COR-L47 (cell line): Measurements from ENCODE around the gene MIOS.
"Not testable (repeated sequence)": the region's sequence is repeated elsewhere in the genome, so short reads cannot be mapped to it uniquely, and the experiment has no call there.

Experiments
- DNase-seq: peaks from one replicate; lab custom pipeline; 2025; lab: John Stamatoyannopoulos, UW

MIOS gene

DNA sequence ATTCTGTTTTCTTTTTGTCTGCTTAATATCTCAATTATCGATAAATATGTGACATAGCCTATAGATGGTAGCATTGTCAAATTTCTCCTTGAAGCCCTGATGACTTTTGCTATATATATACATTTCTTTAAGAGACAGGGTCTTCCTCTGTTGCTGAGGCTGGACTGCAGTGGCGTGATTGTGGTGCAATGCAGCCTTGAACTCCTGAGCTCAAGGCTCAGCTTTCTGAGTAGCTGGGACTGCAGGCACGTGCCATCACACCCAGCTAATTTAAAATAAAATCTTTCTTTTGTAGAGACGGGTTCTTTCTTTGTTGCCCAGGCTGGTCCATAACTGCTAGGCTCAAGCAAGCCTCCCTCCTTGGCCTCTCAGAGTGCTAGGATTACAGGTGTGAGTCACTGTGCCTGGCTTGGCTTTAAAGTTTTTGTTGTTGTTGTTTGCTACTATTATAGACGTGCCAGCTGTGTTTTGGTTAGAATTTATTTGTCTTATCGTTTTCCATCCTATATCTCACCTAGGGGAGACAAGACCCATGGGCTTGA, 80.9 kb downstream of the MIOS start:
- no peak for DNase-seq

DNA sequence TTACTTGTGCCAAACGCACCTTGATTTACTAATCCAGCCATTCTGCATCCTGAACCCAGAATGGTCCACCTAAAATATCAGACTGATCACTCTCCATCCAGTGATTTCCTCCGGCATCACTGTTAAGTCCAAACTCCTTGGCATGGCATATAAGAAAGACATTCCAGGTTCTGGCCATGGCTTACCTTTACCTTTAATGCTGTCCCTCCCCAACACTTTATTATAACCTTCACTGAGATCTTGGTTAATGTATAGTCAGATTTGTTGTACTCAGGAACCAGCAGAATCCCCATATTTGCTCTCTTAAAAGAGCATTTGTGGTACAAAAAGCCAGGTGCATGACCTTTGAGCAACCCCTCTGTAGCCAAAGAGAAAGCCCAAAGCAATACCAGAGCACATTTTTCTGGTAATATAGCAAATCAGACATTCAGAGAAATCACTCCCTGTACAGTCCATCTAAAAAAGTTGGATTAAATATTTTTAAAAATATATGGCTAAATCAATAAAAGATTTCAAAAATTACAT, 84.1 kb downstream of the MIOS start:
- no peak for DNase-seq

DNA sequence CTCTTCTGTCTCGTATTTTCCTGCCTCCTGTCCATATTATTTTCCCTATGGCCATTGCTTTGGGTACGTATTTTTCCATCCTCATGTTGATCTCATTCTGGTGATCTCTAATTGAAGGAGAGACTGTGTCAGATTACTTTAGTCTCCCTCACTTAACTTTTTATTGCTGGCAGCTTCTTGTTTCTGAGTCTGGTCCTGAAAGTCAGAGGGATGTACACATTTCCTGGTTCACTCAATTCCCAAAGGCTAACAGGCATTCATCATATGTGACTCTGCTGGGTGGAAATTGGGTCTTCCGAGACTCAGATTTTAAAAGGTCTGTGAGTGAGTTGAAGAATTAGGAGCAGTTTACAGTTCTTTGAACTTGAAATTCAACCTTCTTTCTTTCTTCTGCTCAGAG, 84.8 kb downstream of the MIOS start:
- DNase-seq: no peak

DNA sequence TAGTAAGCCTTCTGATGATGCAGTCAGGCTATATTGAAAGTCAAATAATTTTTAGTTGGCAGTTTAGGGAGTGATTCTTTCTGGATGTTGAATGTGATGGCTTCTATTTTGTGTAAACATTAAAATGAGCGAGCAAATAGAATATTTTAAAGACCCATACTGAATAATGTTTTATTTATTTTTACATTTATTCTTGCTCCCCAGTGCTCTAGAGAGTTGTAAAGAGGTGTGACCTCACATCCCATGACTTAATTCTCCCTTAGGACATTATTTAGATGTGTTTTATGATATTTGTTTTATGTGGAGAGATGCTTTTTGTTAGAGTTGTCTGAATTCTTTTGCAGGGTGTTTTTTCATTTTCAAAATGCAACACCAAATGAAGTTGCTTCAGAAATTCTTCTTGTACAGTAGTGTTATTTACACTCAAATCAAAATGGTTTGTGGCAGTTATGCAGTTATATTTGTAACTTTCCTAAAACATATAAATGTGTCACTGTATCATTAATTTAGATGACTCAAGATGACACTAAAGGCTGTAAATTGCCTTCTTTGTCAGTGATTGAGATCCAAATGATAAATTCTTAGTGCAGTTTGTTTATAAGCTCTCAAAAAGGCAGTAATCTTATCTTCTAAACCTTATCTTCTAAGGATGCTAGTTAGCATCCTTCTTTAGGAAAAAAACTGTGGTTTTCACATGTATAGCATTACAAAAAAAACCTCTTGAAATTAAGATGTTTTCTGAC, 86.3 kb downstream of the MIOS start:
- no peak for DNase-seq

DNA sequence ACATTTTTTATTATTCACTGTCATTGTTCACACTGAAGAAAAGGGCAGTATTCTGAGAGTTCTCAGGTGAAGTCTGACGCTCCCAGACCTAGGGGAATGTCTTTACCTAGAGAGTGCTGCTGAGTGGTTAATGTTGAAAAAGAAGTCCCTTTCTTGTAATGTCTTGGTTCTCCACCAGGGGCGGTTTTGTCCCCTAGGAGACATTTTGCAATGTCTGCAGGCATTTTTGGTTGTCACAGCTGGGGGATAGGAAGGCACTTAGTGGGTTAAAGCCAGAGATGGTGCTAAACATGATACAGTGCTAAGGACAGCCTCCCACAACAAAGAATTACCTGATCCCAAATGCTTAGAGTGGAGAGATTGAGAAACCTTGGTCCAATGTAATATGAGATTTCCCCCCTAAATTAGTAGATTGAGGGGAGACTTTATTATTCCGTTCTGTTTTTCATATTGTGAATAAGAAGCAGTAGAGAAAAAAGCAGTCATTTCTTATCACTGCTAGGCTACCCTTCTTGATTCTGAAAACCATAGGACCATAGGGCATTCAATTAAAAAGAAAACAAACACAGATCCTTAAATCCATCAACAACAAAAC, 87.0 kb downstream of the MIOS start:
- no peak for DNase-seq

DNA sequence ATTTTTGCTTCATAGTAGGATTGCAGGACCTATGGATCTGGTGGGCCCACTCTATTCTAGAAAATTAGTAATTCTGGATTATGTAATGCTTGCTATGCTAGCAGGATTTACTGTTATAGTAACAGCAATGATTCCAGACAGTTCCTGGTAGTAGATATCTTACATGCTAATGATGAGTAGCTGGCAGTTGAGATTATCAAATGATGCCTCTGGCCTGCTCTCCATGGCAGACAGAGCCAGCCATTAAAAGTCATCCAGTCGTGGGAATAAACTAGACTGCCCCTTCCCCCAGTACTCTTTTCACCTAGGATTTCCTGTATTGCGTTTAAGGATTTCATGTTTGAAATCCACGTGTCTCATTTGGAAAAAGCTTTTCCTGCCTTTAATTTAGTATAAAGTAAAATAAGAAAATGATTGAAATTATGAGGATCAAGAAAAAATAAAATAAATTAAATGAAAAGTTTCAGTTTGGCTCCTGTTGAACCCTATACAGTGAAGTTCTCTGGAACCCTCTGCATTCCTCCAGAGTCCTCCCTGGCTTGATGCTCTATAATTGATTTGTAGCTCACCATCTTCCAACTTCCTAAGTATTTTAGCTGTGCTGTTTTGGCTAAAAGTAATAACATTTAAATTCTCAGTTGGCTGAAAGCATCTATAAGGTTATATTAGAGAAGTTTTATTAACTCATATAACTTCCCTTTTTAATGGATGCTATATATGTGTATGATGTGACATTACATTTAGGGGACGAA, 88.5 kb downstream of the MIOS start:
- no peak for DNase-seq

DNA sequence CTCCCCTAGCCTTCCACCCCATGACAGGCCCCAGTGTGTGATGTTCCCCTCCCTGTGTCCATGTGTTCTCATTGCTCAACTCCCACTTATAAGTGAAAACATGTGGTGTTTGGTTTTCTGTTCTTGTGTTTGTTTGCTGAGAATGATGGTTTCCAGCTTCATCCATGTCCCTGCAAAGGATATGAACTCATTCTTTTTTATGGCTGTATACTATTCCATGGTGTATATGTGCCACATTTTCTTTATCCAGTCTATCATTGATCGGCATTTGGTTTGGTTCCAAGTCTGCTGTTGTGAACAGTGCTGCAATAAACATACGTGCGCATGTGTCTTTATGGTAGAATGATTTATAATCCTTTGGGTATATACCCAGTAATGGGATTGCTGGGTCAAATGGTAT, 89.8 kb downstream of the MIOS start:
- not testable (repeated sequence) for DNase-seq
